GM08714 (cell line): ENCODE results near the gene CCDC106.

ENCODE experiments used
- H3K4me3 ChIP-seq: fragments of 200-500 bp; sonication (Bioruptor generic); 2 replicates; pipeline ENCODE4 v1.5.1; 2014; ENCODE audit warnings: mild to moderate bottlenecking, low read length, inconsistent platforms
- ZNF274 ChIP-seq: IDR thresholded peaks from 2 replicates; pipeline ENCODE4 v1.6.1; 2012; ENCODE audit warnings: mild to moderate bottlenecking, low read depth, low read length

The CCDC106 gene

GRCh38 chr19:55620410-55621204 lies 27.4 kb upstream of the CCDC106 start:
- TF ChIP-seq ZNF274 = no peak
- H3K4me3 ChIP-seq = no peak overlapping the region

- no peak overlapping the region for H3K4me3 ChIP-seq
- no peak for TF ChIP-seq ZNF274
Observed at GRCh38 chr19:55621205-55621672, 26.8 kb upstream of the CCDC106 start.

GRCh38 chr19:55621673-55622231 lies 26.3 kb upstream of the CCDC106 start:
- no peak overlapping the region for H3K4me3 ChIP-seq
- TF ChIP-seq ZNF274 = no peak

- TF ChIP-seq ZNF274 = no peak
- no peak overlapping the region for H3K4me3 ChIP-seq
Observed at GRCh38 chr19:55622242-55622969, 25.6 kb upstream of the CCDC106 start.

GRCh38 chr19:55623130-55623529 lies 24.9 kb upstream of the CCDC106 start:
- TF ChIP-seq ZNF274 = no peak
- H3K4me3 ChIP-seq = no peak overlapping the region

GRCh38 chr19:55623561-55623960 lies 24.5 kb upstream of the CCDC106 start:
- H3K4me3 ChIP-seq = peak overlapping the region; percentile 34; the same call in 1 of the 2 replicates
- TF ChIP-seq ZNF274 = no peak

- TF ChIP-seq ZNF274 = no peak
- peak within 1 kb of the TSS; percentile 60 for H3K4me3 ChIP-seq
Observed at GRCh38 chr19:55624109-55625003, 23.7 kb upstream of the CCDC106 start, which contains the start of gene ZNF784. TSS of gene ZNF784 (minus strand) at chr19:55624566. CDS start at chr19:55624561, 5 bp downstream.

- peak overlapping the region; percentile 32; the same call in 1 of the 2 replicates for H3K4me3 ChIP-seq
- TF ChIP-seq ZNF274 = no peak
Observed at GRCh38 chr19:55625004-55625326, 23.0 kb upstream of the CCDC106 start.

- TF ChIP-seq ZNF274 = no peak
- no peak overlapping the region for H3K4me3 ChIP-seq
Observed at GRCh38 chr19:55626350-55626749, 21.7 kb upstream of the CCDC106 start.

- TF ChIP-seq ZNF274 = no peak
- no peak overlapping the region for H3K4me3 ChIP-seq
Observed at GRCh38 chr19:55632463-55632834, 15.6 kb upstream of the CCDC106 start.

GRCh38 chr19:55633861-55634260 lies 14.2 kb upstream of the CCDC106 start:
- no peak for TF ChIP-seq ZNF274
- H3K4me3 ChIP-seq = peak overlapping the region; percentile 92; the same call in 1 of the 2 replicates

GRCh38 chr19:55635334-55635717 lies 12.7 kb upstream of the CCDC106 start:
- no peak for TF ChIP-seq ZNF274
- peak overlapping the region; percentile 92 for H3K4me3 ChIP-seq

GRCh38 chr19:55635856-55636440 lies 12.1 kb upstream of the CCDC106 start:
- peak overlapping the region; percentile 92 for H3K4me3 ChIP-seq
- TF ChIP-seq ZNF274 = no peak

- no peak for TF ChIP-seq ZNF274
- no peak overlapping the region for H3K4me3 ChIP-seq
Observed at GRCh38 chr19:55636723-55637122, 11.3 kb upstream of the CCDC106 start.
